Glomerular endothelial cell (primary cell): Measurements from ENCODE around the gene LPAR1. TPM values are rescaled to one million over a fixed set of nuclear protein-coding genes. Genes with fewer than 3 reads are reported as not detected.

Experiments used
- DNase-seq: peaks from one replicate; pipeline ENCODE4 v3.0.0-alpha.2; 2011; ENCODE audit warnings: low read depth, low spot score; ENCODE audit errors: extremely low read depth
- total RNA-seq: library from RNA; depleted of rRNA; stranded (reverse); fragments of >200 nt; gene quantifications from 2 replicates; pipeline ENCODE4 v1.2.3, GENCODE V29; 2015

Gene LPAR1
- total RNA-seq, 1 donor from 2014 or later = 3.3 TPM

DNA sequence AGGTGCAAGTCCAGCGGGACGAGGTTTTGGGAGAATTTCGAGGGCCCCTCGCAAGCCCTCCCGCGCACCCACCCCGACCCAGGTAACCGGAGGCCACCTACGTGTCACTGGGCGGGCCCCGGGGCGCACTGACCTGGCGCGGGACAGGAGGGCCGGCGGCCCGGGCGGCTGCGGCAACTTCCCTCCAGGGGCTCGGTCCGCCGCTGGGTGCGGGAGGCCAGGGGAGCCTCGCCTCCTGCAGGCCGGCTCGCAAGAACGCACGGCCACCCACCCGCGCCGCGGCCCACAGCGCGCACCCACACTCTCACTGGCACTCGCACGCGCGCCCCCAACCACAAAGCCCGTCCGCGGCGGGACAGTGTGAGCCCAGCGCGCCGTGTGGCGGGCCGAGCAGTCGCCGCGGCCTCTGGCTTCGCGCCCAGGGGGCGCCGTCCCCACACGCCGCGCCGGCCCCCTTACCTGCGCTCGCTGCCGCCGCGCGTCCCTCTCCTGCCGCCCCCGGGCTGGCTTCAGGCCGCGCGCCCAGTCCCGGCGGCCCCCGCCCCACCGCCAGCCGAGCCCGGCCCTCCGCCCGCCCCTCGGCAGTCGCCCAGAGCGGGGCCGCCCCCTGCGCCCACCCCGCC lies 451 bp downstream of the LPAR1 start:
- DNase-seq = no peak

GRCh38 chr9:111037356-111037707 lies 938 bp downstream of the LPAR1 start:
- DNase-seq = no peak

- DNase-seq = no peak
Measured at GRCh38 chr9:111036946-111037345, 1.3 kb downstream of the LPAR1 start.

GRCh38 chr9:111036429-111036789 lies 1.9 kb downstream of the LPAR1 start:
- DNase-seq = no peak

- DNase-seq = no peak
Measured at GRCh38 chr9:111035543-111036428, 2.5 kb downstream of the LPAR1 start.

DNA sequence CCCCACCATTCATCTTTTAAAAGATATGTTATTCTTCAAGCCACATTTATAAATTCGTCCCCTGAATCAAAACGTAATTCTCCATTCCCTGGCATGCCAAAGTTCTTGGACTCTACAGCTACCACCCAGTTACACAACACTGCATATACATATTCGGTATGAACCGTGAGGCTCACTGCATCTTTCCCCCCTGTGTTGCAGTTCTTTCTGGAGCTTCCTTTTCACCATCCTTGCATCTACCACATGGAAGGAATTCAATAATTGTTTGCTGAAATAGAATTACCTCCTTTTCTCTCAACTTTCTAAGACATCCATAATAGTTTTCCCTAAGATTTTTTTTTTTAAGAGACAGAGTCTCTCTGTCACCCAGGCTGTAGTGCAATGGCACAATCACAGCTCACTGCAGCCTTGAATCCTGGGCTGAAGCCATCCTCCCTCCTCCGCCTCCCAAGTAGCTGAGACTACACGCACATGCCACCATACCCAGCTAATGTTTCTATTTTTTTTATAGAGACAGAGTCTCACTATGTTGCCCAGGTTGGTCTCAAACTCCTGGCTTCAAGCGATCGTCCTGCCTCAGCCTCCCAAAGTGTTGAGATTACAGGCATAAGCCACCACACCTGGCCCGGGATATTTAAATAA lies 3.3 kb downstream of the LPAR1 start:
- DNase-seq = no peak

GRCh38 chr9:111034170-111034897 lies 3.9 kb downstream of the LPAR1 start:
- DNase-seq = no peak

GRCh38 chr9:111030492-111030891 lies 7.8 kb downstream of the LPAR1 start:
- no peak for DNase-seq

DNA sequence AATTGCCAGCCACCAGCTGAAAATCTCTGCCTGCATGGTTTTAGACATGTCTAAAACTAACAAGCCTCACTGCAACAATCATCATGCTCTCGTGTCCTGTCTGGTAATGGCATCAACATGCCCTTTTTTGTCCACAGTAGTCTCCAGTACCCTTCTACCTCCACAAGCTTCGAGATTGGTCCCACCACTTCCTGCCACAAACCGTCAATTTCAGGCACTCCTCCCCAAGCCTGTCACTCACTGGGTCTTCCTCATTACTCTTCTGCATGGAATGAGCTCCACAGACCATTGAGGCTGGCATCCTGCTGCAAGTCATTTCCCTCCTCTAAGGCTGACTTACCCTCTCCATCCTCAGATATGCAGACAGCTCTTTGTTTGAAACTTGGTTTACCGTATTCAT lies 9.0 kb downstream of the LPAR1 start:
- DNase-seq = no peak

DNA sequence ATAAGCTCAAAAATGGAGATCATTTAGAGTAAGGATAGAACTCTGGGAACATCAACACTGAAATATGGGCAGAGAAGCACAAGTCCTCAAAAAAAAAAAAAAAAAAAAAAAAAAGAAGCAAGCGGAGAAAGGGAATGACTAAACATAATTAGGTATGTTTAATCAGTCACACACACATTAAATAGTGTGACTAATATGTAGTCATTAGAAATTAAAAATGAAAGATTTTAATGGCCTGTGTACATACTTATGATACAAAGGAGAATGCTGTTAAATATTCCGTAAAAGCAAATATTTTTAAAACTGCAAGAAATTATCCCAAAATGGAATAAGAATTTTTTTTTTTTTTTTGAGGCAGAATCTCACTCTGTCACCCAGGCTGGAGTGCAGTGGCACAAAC lies 10.5 kb downstream of the LPAR1 start:
- DNase-seq = no peak

DNA sequence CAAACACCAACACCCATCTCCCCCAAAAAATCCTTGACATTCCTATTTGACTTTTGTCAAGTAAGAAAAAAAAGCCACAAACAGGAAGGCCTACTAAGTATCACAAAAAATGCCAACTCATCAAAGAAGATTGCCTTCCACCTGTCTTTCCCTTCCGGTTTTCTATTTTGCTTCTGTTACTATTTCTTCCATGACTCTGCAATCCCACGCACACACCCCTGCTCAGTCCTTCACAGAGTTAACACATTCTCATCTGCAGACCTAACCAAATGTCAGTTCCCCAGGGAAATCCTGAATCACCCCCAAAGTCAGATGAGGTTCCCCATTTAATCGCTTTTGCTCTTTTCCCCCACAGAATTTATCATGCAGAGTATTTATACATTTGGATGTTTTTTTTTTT lies 15.1 kb downstream of the LPAR1 start:
- no peak for DNase-seq

DNA sequence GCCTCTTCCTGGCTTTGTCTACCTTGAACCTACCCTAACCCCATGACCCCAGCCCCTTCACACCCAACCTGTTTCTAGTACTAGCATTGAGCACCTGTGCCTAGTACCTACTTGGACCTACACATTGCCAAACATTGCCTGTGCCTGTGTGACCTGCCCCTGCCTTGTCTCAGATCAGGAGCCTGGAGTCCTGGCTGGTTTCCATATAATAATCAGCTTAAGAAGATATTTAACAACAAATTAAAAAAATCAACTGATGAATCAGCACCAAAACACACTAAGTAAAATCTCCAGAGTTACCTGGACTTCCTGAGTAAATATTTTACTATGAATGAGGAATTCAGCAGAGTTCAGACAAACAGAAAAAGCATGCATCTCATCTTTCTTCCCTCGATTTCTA lies 17.7 kb downstream of the LPAR1 start:
- DNase-seq = no peak

DNA sequence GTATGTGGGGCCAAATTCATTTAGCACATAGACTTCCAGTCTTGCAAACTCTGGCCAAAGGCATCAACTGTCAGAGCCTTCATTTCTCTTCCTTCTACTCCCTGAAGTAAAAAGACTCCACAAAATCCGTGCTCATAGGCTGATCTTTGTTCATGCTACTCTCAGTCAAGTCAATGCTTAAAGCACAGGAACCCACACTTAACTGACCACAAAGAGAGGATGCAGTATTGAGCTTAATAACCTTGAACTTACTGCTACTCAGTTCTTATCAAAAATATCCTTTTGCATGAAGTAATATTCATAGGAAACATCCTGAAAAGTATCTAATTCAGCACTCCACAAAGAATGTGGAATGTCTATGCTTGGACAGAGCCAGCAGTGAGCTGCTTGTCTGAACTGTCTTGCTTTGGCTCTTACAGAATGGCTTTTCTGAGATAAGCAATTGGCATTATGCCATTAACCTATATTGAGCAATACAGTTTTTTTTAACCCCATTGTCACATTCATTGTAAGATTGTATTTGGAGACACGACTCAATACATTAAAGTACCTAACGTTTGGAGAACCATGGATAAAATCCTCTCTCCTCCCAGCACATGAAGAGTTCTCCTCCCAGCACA lies 21.7 kb downstream of the LPAR1 start:
- DNase-seq = peak; percentile 16

- no peak for DNase-seq
Measured at GRCh38 chr9:111016016-111016415, 22.3 kb downstream of the LPAR1 start.

DNA sequence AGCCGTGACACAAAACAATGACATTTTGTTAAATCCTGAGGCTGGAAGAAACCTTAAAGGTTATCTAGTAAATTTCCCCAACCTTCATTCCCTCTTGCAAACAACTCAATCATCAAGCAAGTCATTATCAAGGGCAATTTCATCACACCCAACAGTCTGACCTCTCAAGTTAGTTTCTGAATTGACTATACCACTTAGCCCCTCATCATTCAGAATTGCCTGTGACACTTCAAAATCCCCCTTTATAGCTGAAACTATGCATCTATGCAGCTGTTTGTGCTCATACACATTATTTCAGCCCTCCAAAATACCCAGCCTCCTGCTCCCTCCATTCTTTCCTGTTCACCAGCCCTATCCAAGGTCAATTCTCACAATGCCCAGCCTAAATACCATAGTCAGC lies 24.6 kb downstream of the LPAR1 start:
- DNase-seq = no peak

DNA sequence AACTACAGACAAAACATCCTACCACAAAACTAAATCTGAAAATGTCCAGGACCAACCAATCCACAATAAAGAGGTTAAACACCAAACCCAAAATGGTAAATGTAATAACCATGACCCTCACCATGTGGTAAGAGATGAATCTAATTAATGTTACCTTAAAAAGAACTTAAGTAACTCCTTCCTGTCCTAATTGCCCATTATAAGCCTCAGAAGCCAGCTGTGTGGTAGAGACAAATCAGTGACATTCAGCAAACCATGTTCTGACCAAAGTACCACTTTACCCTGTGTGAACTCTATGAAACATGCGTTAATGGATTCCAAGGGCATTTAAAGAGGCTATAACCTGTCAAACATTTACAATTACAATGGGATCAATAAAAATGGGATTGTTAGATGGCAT lies 25.0 kb downstream of the LPAR1 start:
- no peak for DNase-seq

GRCh38 chr9:111008158-111009075 lies 29.9 kb downstream of the LPAR1 start:
- no peak for DNase-seq

GRCh38 chr9:111005746-111006470 lies 32.4 kb downstream of the LPAR1 start:
- DNase-seq = no peak

DNA sequence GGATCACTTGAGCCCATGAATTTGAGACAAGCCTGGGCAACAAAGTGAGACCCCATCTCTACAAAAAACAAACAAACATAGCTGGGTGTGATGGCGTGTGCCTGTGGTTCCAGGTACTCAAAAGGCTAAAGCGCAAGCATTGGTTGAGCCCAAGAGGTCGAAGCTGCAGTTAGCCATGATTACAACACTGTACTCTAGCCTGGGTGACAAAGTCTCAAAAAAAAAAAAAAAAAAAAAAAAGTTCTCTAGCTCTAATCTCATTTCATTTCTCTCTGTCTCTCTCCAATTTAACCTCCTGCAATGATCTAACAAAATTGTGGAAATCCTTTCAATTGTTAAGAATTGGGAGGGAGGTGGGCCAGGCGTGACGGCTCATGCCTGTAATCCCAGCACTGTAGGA lies 33.3 kb downstream of the LPAR1 start:
- no peak for DNase-seq
